ENCODE data around the gene KIAA1755.

KIAA1755 gene

GRCh38 chr20:38200646-38201045 lies 59.9 kb downstream of the KIAA1755 start:
- Histone ChIP-seq H3K27me3 (ENCODE audit: insufficient read depth, low read length, poor library complexity, severe bottlenecking) (no peaks in the 10 kb centered on the region), H3K4me1 (ENCODE audit: insufficient read depth, low read length, poor library complexity, severe bottlenecking) (no peaks in the 10 kb centered on the region), H3K4me3 (ENCODE audit: low read length, poor library complexity, severe bottlenecking) (no peak overlapping the region), H3K9me3 (ENCODE audit: insufficient read depth, low read depth, low read length) (no peaks in the 10 kb centered on the region), H2AFZ (ENCODE audit: low read length) (no peak overlapping the region), H3K4me2 (ENCODE audit: low read depth, low read length, poor library complexity, severe bottlenecking) (no peak overlapping the region), H4K20me1 (ENCODE audit: insufficient read depth, low read length, poor library complexity, severe bottlenecking) (no peaks in the 10 kb centered on the region), H3K79me2 (ENCODE audit: insufficient read depth, low read length) (no peaks in the 10 kb centered on the region), H3K36me3 (ENCODE audit: insufficient read depth, low read length) (no peaks in the 10 kb centered on the region), H3F3A (ENCODE audit: low read depth) (no peaks in the 10 kb centered on the region), H3K9ac (ENCODE audit: low read depth, low read length, poor library complexity, severe bottlenecking) (no peak overlapping the region), H3K9me2 (replicated peaks; ENCODE audit: low read depth, low read length) (no peaks in the 10 kb centered on the region)
- TF ChIP-seq EZH2phosphoT487 (IDR thresholded peaks at IDR 0.05; ENCODE audit: borderline replicate concordance) = no peak
- TF ChIP-seq, protein P1, sequence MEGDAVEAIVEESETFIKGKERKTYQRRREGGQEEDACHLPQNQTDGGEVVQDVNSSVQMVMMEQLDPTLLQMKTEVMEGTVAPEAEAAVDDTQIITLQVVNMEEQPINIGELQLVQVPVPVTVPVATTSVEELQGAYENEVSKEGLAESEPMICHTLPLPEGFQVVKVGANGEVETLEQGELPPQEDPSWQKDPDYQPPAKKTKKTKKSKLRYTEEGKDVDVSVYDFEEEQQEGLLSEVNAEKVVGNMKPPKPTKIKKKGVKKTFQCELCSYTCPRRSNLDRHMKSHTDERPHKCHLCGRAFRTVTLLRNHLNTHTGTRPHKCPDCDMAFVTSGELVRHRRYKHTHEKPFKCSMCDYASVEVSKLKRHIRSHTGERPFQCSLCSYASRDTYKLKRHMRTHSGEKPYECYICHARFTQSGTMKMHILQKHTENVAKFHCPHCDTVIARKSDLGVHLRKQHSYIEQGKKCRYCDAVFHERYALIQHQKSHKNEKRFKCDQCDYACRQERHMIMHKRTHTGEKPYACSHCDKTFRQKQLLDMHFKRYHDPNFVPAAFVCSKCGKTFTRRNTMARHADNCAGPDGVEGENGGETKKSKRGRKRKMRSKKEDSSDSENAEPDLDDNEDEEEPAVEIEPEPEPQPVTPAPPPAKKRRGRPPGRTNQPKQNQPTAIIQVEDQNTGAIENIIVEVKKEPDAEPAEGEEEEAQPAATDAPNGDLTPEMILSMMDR (conservative IDR thresholded peaks at IDR 0.05; ENCODE audit: low read length) = no peak

DNA sequence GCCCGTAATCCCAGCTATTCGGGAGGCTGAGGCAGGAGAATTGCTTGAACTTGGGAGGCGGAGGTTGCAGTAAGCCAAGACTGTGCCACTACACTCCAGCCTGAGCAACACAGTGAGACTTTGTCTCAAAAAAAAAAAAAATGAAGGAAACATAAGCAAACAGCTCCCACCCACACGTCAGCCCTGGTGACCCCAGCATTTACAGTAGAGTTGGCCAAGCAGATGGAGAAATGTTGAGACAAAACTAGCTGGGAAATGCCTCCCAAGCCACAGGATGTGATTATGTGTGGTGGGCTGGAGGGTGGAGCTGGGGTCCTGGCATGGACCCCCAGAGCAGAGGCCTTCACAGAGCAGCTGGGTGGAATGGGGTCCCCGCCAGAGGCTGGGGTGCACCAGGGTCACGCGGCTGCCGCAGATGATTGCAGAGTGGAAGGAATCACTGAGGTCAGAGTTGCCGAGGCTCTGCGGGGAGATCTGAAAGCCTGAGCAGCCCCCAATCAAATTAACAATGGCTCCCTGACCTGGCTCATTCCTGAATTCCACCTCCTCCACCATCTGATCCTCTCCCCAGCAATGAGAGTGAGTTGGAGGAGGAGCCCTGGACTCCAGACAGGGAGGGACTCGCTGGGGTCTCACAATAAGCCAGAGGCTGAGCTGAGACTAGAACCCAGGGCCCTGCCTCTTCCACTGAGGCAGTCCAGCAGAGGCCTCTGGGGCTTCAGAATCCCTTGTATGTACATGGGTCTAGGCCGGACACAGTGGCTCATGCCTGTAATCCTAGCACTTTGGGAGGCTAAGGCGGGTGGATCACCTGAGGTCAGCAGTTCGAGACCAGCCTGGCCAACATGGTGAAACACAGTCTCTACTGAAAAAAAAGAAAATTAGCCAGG lies 60.8 kb downstream of the KIAA1755 start:
- Histone ChIP-seq H3K4me3 (ENCODE audit: low read length, poor library complexity, severe bottlenecking) (no peak overlapping the region), H3K9me2 (replicated peaks; ENCODE audit: low read depth, low read length) (no peaks in the 10 kb centered on the region), H3K4me2 (ENCODE audit: low read depth, low read length, poor library complexity, severe bottlenecking) (no peak overlapping the region)

DNA sequence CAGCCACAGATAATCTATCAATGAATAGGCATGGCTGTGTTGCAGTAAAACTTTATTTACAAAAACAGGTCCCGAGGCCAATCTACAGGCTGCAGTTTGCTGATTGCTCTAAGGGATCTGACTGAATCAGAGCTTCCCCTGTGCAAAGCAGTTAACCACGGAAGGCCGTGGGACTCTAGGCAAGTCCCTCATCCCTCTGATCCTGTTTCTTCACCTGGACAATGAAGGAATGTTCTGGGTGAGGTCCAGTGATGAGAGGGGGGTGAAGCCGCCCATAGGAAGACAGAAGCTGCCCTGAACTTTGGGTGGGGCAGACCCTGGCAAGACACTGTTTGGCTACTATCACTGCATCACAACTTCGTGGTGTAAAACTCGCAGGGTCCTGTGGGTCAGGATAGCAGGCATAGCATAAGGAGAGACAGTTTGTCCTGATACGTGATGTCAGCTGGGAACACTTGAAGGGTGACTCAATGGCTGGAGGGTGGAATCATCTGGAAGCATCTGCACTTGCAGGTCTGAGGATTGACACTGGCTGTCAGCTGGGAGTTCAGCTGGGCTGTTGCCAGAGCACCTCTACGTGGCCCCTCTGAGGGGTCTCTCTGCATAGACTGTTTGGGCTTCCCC lies 62.2 kb downstream of the KIAA1755 start:
- H2AFZ ChIP-seq (ENCODE audit: low read length) = no peak overlapping the region
- no peaks in the 10 kb centered on the region for H3K9me2 ChIP-seq (replicated peaks; ENCODE audit: low read depth, low read length)
- H3K27me3 ChIP-seq (ENCODE audit: insufficient read depth, low read length, poor library complexity, severe bottlenecking) = no peaks in the 10 kb centered on the region
- no peaks in the 10 kb centered on the region for H3F3A ChIP-seq (ENCODE audit: low read depth)
- TF ChIP-seq, protein P1 (conservative IDR thresholded peaks at IDR 0.05; ENCODE audit: low read length) = no peak
- TF ChIP-seq EZH2phosphoT487 (IDR thresholded peaks at IDR 0.05; ENCODE audit: borderline replicate concordance) = no peak
- no peak overlapping the region for H3K4me2 ChIP-seq (ENCODE audit: low read depth, low read length, poor library complexity, severe bottlenecking)
- H3K9ac ChIP-seq (ENCODE audit: low read depth, low read length, poor library complexity, severe bottlenecking) = no peak overlapping the region
- no peak overlapping the region for H3K4me3 ChIP-seq (ENCODE audit: low read length, poor library complexity, severe bottlenecking)
- H3K9me3 ChIP-seq (ENCODE audit: insufficient read depth, low read depth, low read length) = no peaks in the 10 kb centered on the region
- H3K79me2 ChIP-seq (ENCODE audit: insufficient read depth, low read length) = no peaks in the 10 kb centered on the region
- no peaks in the 10 kb centered on the region for H3K4me1 ChIP-seq (ENCODE audit: insufficient read depth, low read length, poor library complexity, severe bottlenecking)
- no peaks in the 10 kb centered on the region for H4K20me1 ChIP-seq (ENCODE audit: insufficient read depth, low read length, poor library complexity, severe bottlenecking)
- H3K36me3 ChIP-seq (ENCODE audit: insufficient read depth, low read length) = no peaks in the 10 kb centered on the region

More for the DNA sequence above, 60.8 kb downstream of the KIAA1755 start:
- TF ChIP-seq, protein P1 (conservative IDR thresholded peaks at IDR 0.05; ENCODE audit: low read length) = no peak
- TF ChIP-seq EZH2phosphoT487 (IDR thresholded peaks at IDR 0.05; ENCODE audit: borderline replicate concordance) = no peak
- Histone ChIP-seq H3K4me1 (ENCODE audit: insufficient read depth, low read length, poor library complexity, severe bottlenecking) (no peaks in the 10 kb centered on the region), H2AFZ (ENCODE audit: low read length) (no peak overlapping the region), H3F3A (ENCODE audit: low read depth) (no peaks in the 10 kb centered on the region), H3K36me3 (ENCODE audit: insufficient read depth, low read length) (no peaks in the 10 kb centered on the region), H3K9me3 (ENCODE audit: insufficient read depth, low read depth, low read length) (no peaks in the 10 kb centered on the region), H3K79me2 (ENCODE audit: insufficient read depth, low read length) (no peaks in the 10 kb centered on the region), H3K27me3 (ENCODE audit: insufficient read depth, low read length, poor library complexity, severe bottlenecking) (no peaks in the 10 kb centered on the region), H4K20me1 (ENCODE audit: insufficient read depth, low read length, poor library complexity, severe bottlenecking) (no peaks in the 10 kb centered on the region), H3K9ac (ENCODE audit: low read depth, low read length, poor library complexity, severe bottlenecking) (no peak overlapping the region)
